Kidney epithelial cell (primary cell): Measurements from ENCODE around the gene SNED1. TPM values are rescaled to one million over a fixed set of nuclear protein-coding genes. Genes with fewer than 3 reads are reported as not detected.

Source experiments
- DNase-seq: peaks from one replicate; pipeline ENCODE4 v3.0.0-alpha.2; 2010; ENCODE audit warnings: low read depth
- H3K27me3 ChIP-seq: 2 replicates; pipeline ENCODE4 v1.6.0; 2011; ENCODE audit warnings: low read length; ENCODE audit not compliant: control insufficient read depth, insufficient read depth
- H3K36me3 ChIP-seq: 2 replicates; pipeline ENCODE4 v1.5.1; 2011; ENCODE audit warnings: low read length; ENCODE audit not compliant: control insufficient read depth, insufficient read depth
- H3K4me3 ChIP-seq: 2 replicates; pipeline ENCODE4 v1.5.1; 2011; ENCODE audit warnings: low read depth, mild to moderate bottlenecking, control low read depth, low read length
- total RNA-seq: library from RNA; depleted of rRNA; stranded (reverse); fragments of >200 nt; gene quantifications from 2 replicates; pipeline ENCODE4 v1.2.3, GENCODE V29; 2015
- TF ChIP-seq, protein P1 (sequence below): IDR thresholded peaks from 2 replicates; pipeline ENCODE4 v1.5.1; 2011; ENCODE audit warnings: mild to moderate bottlenecking, moderate library complexity, low read length, control low read depth, inconsistent platforms; ENCODE audit not compliant: insufficient read depth, poor library complexity, severe bottlenecking

SNED1 gene
- total RNA-seq, 1 donor from 2014 or later: 2.2 TPM

DNA sequence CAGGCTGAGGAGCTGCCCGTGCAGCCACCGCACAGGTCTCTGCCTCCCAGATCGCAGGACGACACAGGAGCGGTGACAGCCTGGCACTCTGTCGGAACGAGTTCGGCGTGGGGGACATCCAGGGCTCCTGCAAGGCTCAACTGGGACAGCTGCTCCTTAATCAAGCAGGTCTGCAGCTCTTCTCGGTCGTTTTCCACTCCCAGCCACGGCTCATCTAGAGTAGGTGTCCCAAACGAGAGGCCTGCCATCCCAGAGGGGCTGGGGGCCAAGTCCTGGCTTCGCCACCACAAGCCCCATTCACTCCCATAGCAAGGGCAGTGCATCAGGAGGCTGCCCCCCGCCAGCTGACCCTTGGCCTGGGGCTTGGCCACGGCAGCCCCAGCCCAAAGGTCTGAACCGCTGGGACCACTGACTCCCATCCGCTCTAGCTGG lies 128.4 kb downstream of the SNED1 start:
- Histone ChIP-seq H3K36me3 (peaks cover 1% of the 10 kb centered on the region), H3K4me3 (no peak overlapping the region), H3K27me3 (no peaks in the 10 kb centered on the region)
- TF ChIP-seq, protein P1, sequence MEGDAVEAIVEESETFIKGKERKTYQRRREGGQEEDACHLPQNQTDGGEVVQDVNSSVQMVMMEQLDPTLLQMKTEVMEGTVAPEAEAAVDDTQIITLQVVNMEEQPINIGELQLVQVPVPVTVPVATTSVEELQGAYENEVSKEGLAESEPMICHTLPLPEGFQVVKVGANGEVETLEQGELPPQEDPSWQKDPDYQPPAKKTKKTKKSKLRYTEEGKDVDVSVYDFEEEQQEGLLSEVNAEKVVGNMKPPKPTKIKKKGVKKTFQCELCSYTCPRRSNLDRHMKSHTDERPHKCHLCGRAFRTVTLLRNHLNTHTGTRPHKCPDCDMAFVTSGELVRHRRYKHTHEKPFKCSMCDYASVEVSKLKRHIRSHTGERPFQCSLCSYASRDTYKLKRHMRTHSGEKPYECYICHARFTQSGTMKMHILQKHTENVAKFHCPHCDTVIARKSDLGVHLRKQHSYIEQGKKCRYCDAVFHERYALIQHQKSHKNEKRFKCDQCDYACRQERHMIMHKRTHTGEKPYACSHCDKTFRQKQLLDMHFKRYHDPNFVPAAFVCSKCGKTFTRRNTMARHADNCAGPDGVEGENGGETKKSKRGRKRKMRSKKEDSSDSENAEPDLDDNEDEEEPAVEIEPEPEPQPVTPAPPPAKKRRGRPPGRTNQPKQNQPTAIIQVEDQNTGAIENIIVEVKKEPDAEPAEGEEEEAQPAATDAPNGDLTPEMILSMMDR: no peak
- no peak for DNase-seq

DNA sequence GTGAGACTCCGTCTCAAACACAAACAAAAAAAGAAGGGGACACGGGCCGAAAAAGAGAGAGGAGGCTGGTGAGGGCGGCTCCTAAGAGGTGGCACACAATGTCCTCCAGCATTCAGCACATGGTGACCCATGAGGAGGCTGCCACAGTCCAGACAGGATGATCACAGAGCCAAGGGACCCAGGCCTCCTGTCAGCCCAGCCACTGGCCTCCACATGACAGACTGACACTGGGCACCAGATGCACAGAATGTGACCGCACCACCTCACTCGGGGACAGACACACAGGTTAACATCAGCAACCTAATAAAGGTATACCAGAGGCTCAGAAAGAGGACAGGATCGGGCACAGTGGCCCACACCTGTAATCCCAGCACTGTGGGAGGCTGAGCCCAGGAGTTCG lies 129.8 kb downstream of the SNED1 start:
- Histone ChIP-seq H3K4me3 (no peak overlapping the region), H3K27me3 (no peaks in the 10 kb centered on the region), H3K36me3 (no peaks in the 10 kb centered on the region)
- TF ChIP-seq, protein P1: no peak
- no peak for DNase-seq

DNA sequence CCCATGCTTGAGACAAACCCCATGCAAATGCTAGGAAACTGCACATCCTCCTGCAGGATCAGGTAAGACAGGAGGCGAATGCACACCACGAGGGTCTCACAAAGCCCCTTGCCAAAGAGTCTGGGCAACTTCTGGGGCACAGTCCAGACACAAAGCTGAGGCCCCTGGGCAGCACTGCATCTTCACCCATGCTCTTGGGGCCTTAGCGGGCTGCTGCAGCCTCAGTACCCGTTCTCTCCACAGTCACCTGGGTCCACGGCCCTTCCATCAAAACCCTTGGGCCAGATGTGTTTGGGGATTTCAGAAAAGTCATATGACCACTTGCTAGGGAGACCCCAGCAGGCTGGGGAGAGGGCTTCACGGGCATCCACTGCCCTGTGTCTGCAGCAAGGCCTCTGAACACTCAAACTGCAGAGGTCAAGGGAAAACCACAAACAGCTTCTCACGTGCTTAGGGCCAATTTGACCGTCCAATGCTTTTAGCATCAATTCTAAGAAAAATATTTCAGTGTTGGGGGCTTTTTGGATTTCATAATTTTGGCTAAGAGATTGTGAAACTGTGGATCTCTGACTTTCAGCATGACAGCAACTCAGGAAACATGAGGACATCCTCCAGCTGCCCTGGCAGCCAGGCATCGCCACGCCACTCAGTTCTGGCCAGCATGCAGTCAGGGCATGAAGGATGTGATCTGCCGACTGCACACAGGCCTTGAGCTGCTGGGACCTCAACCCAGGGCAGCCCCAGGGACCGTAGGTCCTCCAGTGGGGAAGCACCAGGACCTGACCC lies 130.9 kb downstream of the SNED1 start:
- no peaks in the 10 kb centered on the region for H3K27me3 ChIP-seq
- DNase-seq: no peak
- H3K36me3 ChIP-seq: no peaks in the 10 kb centered on the region

DNA sequence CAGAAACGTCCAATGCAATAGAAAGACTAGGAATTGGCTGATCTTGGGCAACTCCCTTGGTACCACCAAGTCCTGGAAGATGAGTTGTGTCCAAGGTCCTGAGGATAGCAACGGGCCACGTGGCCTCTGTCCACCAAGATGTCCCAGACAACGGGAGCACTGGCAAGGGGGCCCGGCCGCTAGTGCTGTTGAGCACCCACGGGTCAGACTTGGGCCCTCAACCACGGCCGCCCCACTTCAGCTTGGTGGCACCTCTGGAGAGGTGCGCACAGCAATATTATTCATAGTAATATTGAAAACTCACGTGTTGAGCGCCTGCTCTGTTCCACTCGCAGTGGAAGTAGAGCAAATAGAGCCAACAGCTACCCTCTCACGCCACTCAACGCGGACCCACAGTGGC lies 131.9 kb downstream of the SNED1 start:
- DNase-seq: no peak
- H3K36me3 ChIP-seq: no peaks in the 10 kb centered on the region
- H3K27me3 ChIP-seq: no peaks in the 10 kb centered on the region
- TF ChIP-seq, protein P1: no peak
- no peak overlapping the region for H3K4me3 ChIP-seq

More for the DNA sequence above, 130.9 kb downstream of the SNED1 start:
- H3K4me3 ChIP-seq: no peak overlapping the region
- TF ChIP-seq, protein P1: no peak

DNA sequence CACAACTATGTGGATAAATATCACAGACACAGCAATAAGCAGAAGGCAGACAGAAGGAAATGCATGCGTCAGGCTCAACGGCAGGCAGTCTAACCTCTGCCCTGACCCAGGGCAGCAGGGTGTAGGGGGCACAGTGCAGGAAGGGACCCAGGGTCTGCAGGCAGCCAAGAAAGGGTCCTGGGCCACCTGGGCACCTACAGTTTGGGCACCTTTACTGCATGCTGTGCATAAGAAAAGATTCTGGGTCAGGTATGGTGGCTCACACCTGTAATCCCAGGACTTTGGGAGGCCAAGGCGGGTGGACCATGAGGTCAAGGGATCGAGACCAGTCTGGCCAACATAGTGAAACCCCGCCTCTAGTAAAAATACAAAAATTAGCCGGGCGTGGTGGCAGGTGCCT lies 133.1 kb downstream of the SNED1 start:
- H3K36me3 ChIP-seq: no peaks in the 10 kb centered on the region
- TF ChIP-seq, protein P1: no peak
- no peak for DNase-seq
- H3K27me3 ChIP-seq: no peaks in the 10 kb centered on the region
- no peak overlapping the region for H3K4me3 ChIP-seq
